ENCODE data around the gene DGCR8.

DGCR8 gene

DNA sequence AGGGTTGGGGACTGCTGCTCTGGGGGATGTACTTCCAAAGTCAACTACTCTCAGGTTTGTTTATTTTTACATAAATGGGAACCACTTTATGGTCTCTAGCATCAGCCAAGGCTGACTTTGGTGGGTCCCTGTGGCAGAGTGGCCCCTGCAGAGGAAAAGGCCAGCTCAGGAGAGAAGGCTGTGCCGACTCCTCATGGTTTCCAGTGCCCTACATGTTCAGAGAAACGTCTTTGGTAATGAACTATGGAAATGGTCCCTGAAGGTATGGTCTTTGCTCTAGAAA is 48.5 kb downstream of the DGCR8 start:
- Histone ChIP-seq H3K9me2 (replicated peaks; ENCODE audit: insufficient read depth, low read length) (no peaks in the 10 kb centered on the region), H3K36me3 (ENCODE audit: low read length) (no peaks in the 10 kb centered on the region), H3K4me3 (ENCODE audit: insufficient read depth, low read length, poor library complexity, severe bottlenecking) (no peak overlapping the region), H3K27me3 (ENCODE audit: low read length) (no peaks in the 10 kb centered on the region), H3K9ac (ENCODE audit: low read length) (no peak overlapping the region), H3K79me2 (ENCODE audit: insufficient read depth, low read length) (no peaks in the 10 kb centered on the region), H2AFZ (ENCODE audit: low read depth, low read length, severe bottlenecking) (no peak overlapping the region), H4K20me1 (ENCODE audit: low read depth, low read length) (no peaks in the 10 kb centered on the region), H3K9me3 (ENCODE audit: insufficient read depth, low read length) (no peaks in the 10 kb centered on the region), H3K4me2 (ENCODE audit: low read depth, low read length, poor library complexity, severe bottlenecking) (no peak overlapping the region), H3K27ac (ENCODE audit: low read depth, low read length) (no peak overlapping the region), H3F3A (ENCODE audit: insufficient read depth) (no peaks in the 10 kb centered on the region)
- TF ChIP-seq, protein P1, sequence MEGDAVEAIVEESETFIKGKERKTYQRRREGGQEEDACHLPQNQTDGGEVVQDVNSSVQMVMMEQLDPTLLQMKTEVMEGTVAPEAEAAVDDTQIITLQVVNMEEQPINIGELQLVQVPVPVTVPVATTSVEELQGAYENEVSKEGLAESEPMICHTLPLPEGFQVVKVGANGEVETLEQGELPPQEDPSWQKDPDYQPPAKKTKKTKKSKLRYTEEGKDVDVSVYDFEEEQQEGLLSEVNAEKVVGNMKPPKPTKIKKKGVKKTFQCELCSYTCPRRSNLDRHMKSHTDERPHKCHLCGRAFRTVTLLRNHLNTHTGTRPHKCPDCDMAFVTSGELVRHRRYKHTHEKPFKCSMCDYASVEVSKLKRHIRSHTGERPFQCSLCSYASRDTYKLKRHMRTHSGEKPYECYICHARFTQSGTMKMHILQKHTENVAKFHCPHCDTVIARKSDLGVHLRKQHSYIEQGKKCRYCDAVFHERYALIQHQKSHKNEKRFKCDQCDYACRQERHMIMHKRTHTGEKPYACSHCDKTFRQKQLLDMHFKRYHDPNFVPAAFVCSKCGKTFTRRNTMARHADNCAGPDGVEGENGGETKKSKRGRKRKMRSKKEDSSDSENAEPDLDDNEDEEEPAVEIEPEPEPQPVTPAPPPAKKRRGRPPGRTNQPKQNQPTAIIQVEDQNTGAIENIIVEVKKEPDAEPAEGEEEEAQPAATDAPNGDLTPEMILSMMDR (IDR thresholded peaks at IDR 0.05; ENCODE audit: insufficient read depth, low read length, poor library complexity, severe bottlenecking), result no peak
- TF ChIP-seq EZH2phosphoT487 (conservative IDR thresholded peaks at IDR 0.05; ENCODE audit: low read length), result no peak

DNA sequence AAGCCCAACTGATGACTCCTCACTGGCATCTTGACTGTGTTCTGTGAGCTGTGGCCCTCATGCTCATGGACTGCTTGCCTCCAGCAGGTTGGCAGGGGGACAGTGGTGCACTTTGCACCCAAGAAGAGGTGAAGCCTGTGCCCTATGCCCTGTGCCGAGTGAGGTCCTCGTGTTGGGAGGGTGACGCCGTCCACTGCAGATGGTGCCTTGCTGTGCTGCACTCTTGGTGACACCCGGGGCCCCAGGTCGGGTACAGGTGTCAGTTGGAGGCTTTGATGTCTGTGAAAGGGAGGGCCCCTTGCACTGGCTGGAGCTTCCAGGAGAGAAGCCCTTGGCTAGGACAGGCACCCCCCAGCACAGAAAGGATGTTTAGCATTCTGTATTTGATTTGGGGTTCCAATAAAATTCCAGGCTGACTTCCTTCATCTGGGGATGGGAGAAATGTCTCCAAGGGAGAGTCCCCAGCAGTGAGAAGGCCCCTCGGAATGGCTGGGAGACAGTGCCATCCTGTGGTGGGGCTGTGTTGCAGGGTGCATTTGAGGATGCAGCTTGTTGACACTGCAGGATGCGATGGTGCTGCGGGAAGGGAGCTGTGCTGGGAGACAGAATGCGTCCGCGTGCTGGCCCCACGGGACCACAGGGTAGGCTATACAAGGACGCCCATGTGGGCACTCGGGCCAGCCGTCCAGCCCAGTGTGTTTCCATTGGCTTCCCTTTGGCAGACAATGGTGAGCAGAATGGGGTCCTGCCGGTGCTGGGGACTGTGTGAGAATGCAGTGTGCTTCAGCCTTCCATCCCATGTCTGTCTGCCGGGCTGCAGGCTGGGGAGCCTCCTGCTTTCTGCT is 49.1 kb downstream of the DGCR8 start:
- Histone ChIP-seq H3K27ac (ENCODE audit: low read depth, low read length) (no peak overlapping the region), H3F3A (ENCODE audit: insufficient read depth) (no peaks in the 10 kb centered on the region), H4K20me1 (ENCODE audit: low read depth, low read length) (no peaks in the 10 kb centered on the region), H2AFZ (ENCODE audit: low read depth, low read length, severe bottlenecking) (no peak overlapping the region), H3K9ac (ENCODE audit: low read length) (no peak overlapping the region), H3K9me2 (replicated peaks; ENCODE audit: insufficient read depth, low read length) (no peaks in the 10 kb centered on the region), H3K27me3 (ENCODE audit: low read length) (no peaks in the 10 kb centered on the region), H3K9me3 (ENCODE audit: insufficient read depth, low read length) (no peaks in the 10 kb centered on the region), H3K36me3 (ENCODE audit: low read length) (no peaks in the 10 kb centered on the region), H3K4me2 (ENCODE audit: low read depth, low read length, poor library complexity, severe bottlenecking) (no peak overlapping the region), H3K4me3 (ENCODE audit: insufficient read depth, low read length, poor library complexity, severe bottlenecking) (no peak overlapping the region), H3K79me2 (ENCODE audit: insufficient read depth, low read length) (no peaks in the 10 kb centered on the region)
- no peak for TF ChIP-seq EZH2phosphoT487 (conservative IDR thresholded peaks at IDR 0.05; ENCODE audit: low read length)
- TF ChIP-seq, protein P1 (IDR thresholded peaks at IDR 0.05; ENCODE audit: insufficient read depth, low read length, poor library complexity, severe bottlenecking), result no peak

DNA sequence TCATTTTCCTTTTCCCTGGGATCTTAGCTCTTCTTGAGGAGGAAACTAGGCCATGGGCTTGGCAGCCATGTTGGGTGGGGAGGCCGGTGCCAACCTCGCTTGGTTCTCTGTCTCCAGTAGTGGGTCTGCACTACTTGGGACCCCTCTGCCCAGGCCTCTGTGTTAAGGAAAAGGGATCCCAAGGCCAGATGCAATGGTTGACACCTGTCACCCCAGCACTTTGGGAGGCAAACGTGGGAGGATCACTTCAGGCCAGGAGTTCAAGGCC is 49.6 kb downstream of the DGCR8 start:
- no peaks in the 10 kb centered on the region for H3K9me2 ChIP-seq (replicated peaks; ENCODE audit: insufficient read depth, low read length)
- no peak for TF ChIP-seq EZH2phosphoT487 (conservative IDR thresholded peaks at IDR 0.05; ENCODE audit: low read length)
- TF ChIP-seq, protein P1 (IDR thresholded peaks at IDR 0.05; ENCODE audit: insufficient read depth, low read length, poor library complexity, severe bottlenecking), result no peak
- H3F3A ChIP-seq (ENCODE audit: insufficient read depth), result no peaks in the 10 kb centered on the region
- no peaks in the 10 kb centered on the region for H3K27me3 ChIP-seq (ENCODE audit: low read length)
- H3K9ac ChIP-seq (ENCODE audit: low read length), result no peak overlapping the region
- no peaks in the 10 kb centered on the region for H3K36me3 ChIP-seq (ENCODE audit: low read length)
- H3K4me2 ChIP-seq (ENCODE audit: low read depth, low read length, poor library complexity, severe bottlenecking), result no peak overlapping the region
- H2AFZ ChIP-seq (ENCODE audit: low read depth, low read length, severe bottlenecking), result no peak overlapping the region
- no peaks in the 10 kb centered on the region for H3K9me3 ChIP-seq (ENCODE audit: insufficient read depth, low read length)
- no peaks in the 10 kb centered on the region for H4K20me1 ChIP-seq (ENCODE audit: low read depth, low read length)
- no peaks in the 10 kb centered on the region for H3K79me2 ChIP-seq (ENCODE audit: insufficient read depth, low read length)
- no peak overlapping the region for H3K27ac ChIP-seq (ENCODE audit: low read depth, low read length)
- no peak overlapping the region for H3K4me3 ChIP-seq (ENCODE audit: insufficient read depth, low read length, poor library complexity, severe bottlenecking)

All from SU-DHL-6 (cell line).